Heart left ventricle (tissue), 16 donors: Measurements from ENCODE around the gene MXRA8. TPM values are rescaled to one million over a fixed set of nuclear protein-coding genes. Genes with fewer than 3 reads are reported as not detected.

Experiments used
- ATAC-seq, 4 donors: fragments of 200-7000 bp; cut with Tn5 transposase; one replicate each; pipeline ENCODE4 v1.9.1; 2020 to 2022; ENCODE audit warnings: moderate library complexity in 4 of 4, mild to moderate bottlenecking in 3 of 4, moderate number of reproducible peaks in 1 of 4
- DNase-seq, 5 donors: peaks; one replicate each; pipeline ENCODE4 v3.0.0-alpha.2; 2020
- H3K27ac ChIP-seq, 12 donors: fragments of 200-600 bp; sonication (generic) in 4 of 12; one replicate each; pipeline versions ENCODE4 v1.5.0 to v1.8.0; 2016 to 2022; ENCODE audit warnings: mild to moderate bottlenecking in 2 of 12
- H3K27me3 ChIP-seq, 9 donors: fragments of 200-600 bp; sonication (generic) in 2 of 9; one replicate each; pipeline versions ENCODE4 v1.5.1 to v1.8.0; 2016 to 2022; ENCODE audit warnings: mild to moderate bottlenecking in 3 of 9
- H3K36me3 ChIP-seq, 9 donors: fragments of 200-600 bp; sonication (generic) in 2 of 9; one replicate each; pipeline versions ENCODE4 v1.5.0 to v1.8.0; 2018 to 2022; ENCODE audit warnings: mild to moderate bottlenecking in 2 of 9
- H3K4me1 ChIP-seq, 12 donors: fragments of 200-600 bp; sonication (generic) in 4 of 12; one replicate each; pipeline versions ENCODE4 v1.5.0 to v1.8.0; 2016 to 2022; ENCODE audit warnings: mild to moderate bottlenecking in 3 of 12
- H3K4me3 ChIP-seq, 12 donors: fragments of 200-600 bp; sonication (generic) in 4 of 12; one replicate each; pipeline versions ENCODE4 v1.5.0 to v1.8.0; 2017 to 2022; ENCODE audit warnings: mild to moderate bottlenecking in 9 of 12, moderate library complexity in 4 of 12
- H3K9me3 ChIP-seq, 12 donors: fragments of 200-600 bp; sonication (generic) in 4 of 12; one replicate each; pipeline versions ENCODE4 v1.5.0 to v1.8.0; 2016 to 2022; ENCODE audit warnings: mild to moderate bottlenecking in 1 of 12
- CTCF ChIP-seq, 12 donors: fragments of 200-600 bp; sonication (generic) in 4 of 12; IDR thresholded peaks; one replicate each; pipeline versions ENCODE4 v1.5.0 to v1.8.0; 2018 to 2022; ENCODE audit warnings: antibody characterized with exemption in 12 of 12, mild to moderate bottlenecking in 5 of 12
- POLR2A ChIP-seq, 2 donors: fragments of 450-650 bp; IDR thresholded peaks; one replicate each; pipeline ENCODE4 v1.6.1; 2017; ENCODE audit warnings: antibody characterized with exemption in 2 of 2, mild to moderate bottlenecking in 2 of 2, moderate library complexity in 2 of 2
- WGBS, 4 donors: extraction: QIAGEN DNeasy Blood & Tissue Kit in 2 of 4; methylation state at CpG; one replicate each; pipeline versions ENCODE4 v1.1.5 to v1.1.7; 2013 to 2018; 5-methylcytosine and 5-hydroxymethylcytosine counted together
- intact Hi-C, 10 donors: fragments of 100-400 bp; cut with DNase I; formaldehyde crosslinking; loops; one replicate each; pipeline versions ENCODE4 v1.11.1 to v1.14.2; 2022
- polyA plus RNA-seq, 2 donors: library from polyadenylated mRNA; stranded (reverse); fragments of 200-250 nt; gene quantifications; one replicate each; pipeline ENCODE4 v1.2.3, GENCODE V29; 2013
- total RNA-seq, 9 donors: library from RNA; depleted of rRNA in 2 of 9; stranded (reverse); fragments of >200 nt in 2 of 9; fragmentation: NEBNext Ultra II Directional in 3 of 9; extraction: Animal tissue kit (Norgen Biotek cat#: 25700) in 3 of 9; gene quantifications; one replicate each; pipeline versions ENCODE4 v1.1.0 to v1.2.4, GENCODE V29; 2016 to 2023
- donor health status: ischemic (EF 13 %, LVEDD 7.1; RV severe dilation, severe dysfunction).
- donor health status: healthy with polysubstance abuse.
- donor health status: DM: no; HTN: yes; CAD: no.
- donor health status: DM: no; HTN: no; CAD: no.
- donor health status: ischemic (EF 25% LVEDD 6.9; RV normal size, moderate dysfunction).
- donor health status: ischemic (EF 25% LVEDD 5.7; RV mildly dilated, moderate dysfunction).
- donor health status: healthy.
- donor health status: DM: yes; HTN: yes; CAD: no.
- donor health status: ischemic (EF 35%, LVEDD 5.7; RV mildly dilated, moderate dysfunction).
- donor health status: nonischemic (EF 11% LVEDD 7.7; RV severe dilation, severe dysfunction).
- donor health status: DM: yes; HTN: yes; CAD: no.
- donor health status: PGD.
- donor health status: ischemic (EF 29% LVEDD 5.4; RV normal size, mild dysfunction).
- donor health status: nonischemic (EF 23%, LVEDD 6.1; RV moderate dilation, normal function).

MXRA8 gene
- total and polyA plus RNA-seq, 11 donors = 10.5 to 49.3 (median 19.5) TPM

GRCh38 chr1:1373815-1374588 is 15.6 kb upstream of the MXRA8 start:
- Histone ChIP-seq H3K4me1 (peaks cover 10 to 42% (median 33%) of the 10 kb centered on the region in 12 donors), H3K4me3 (peak overlapping the region; percentile 78 to 100 (median 94)), H3K27me3 (no peaks in the 10 kb centered on the region), H3K9me3 (no peaks in the 10 kb centered on the region), H3K27ac (peak overlapping the region in 10 of 12 donors; percentile 88 to 99 (median 97)), H3K36me3 (peaks cover 0 to 16% (median 9%) of the 10 kb centered on the region in 9 donors)
- 45 to 58% (median 48%) methylated on average over 40 to 52 of the region's 52 CpGs for WGBS, 4 donors
- intact Hi-C loops = loop anchor here in 5 of 10 donors (10.0 kb wide), 2 partner anchors 131 to 259 kb away; partner anchors contain the start of gene C1orf159 (in 1 of the 5)
- no peak for ATAC-seq
- peak in 3 of 5 donors; percentile 26 to 61 (median 40) for DNase-seq
- TF ChIP-seq POLR2A (IDR thresholded peaks at IDR 0.05) = no peak
- TF ChIP-seq CTCF (IDR thresholded peaks at IDR 0.05) = no peak

GRCh38 chr1:1373051-1373814 is 14.9 kb upstream of the MXRA8 start:
- 85 to 87% (median 86%) methylated on average over 24 to 26 of the region's 26 CpGs for WGBS, 4 donors
- no peaks in the 10 kb centered on the region for H3K27me3 ChIP-seq
- H3K9me3 ChIP-seq = no peaks in the 10 kb centered on the region
- H3K27ac ChIP-seq = no peak overlapping the region
- peaks cover 0 to 16% (median 9%) of the 10 kb centered on the region in 9 donors for H3K36me3 ChIP-seq
- TF ChIP-seq CTCF (IDR thresholded peaks at IDR 0.05) (no peak), POLR2A (IDR thresholded peaks at IDR 0.05) (no peak)
- intact Hi-C loops = loop anchor here in 5 of 10 donors (10.0 kb wide), 2 partner anchors 132 to 258 kb away; partner anchors contain the start of gene C1orf159 (in 1 of the 5)
- ATAC-seq (no peak), DNase-seq (peak in 2 of 5 donors; percentile 24 to 64)
- H3K4me1 ChIP-seq = peaks cover 10 to 42% (median 33%) of the 10 kb centered on the region in 12 donors
- H3K4me3 ChIP-seq = peak overlapping the region in 7 of 12 donors; percentile 78 to 100 (median 86)

- Histone ChIP-seq H3K27me3 (no peaks in the 10 kb centered on the region), H3K9me3 (no peaks in the 10 kb centered on the region), H3K4me3 (peak overlapping the region in 1 of 12 donors; percentile 19), H3K27ac (peak overlapping the region in 3 of 12 donors; percentile 6 to 47 (median 10)), H3K4me1 (peaks cover 10 to 42% (median 33%) of the 10 kb centered on the region in 12 donors), H3K36me3 (peaks cover 0 to 16% (median 9%) of the 10 kb centered on the region in 9 donors)
- ATAC-seq = peak in 3 of 4 donors; percentile 20 to 29 (median 29)
- peak in 4 of 5 donors; percentile 63 to 87 (median 70) for DNase-seq
- TF ChIP-seq POLR2A (IDR thresholded peaks at IDR 0.05) (no peak), CTCF (IDR thresholded peaks at IDR 0.05) (peak; percentile 89 to 97 (median 95))
- 33 to 64% (median 34%) methylated on average over 7 to 26 of the region's 26 CpGs for WGBS, 4 donors
- intact Hi-C loops = loop anchor here in 5 of 10 donors (10.0 kb wide), 2 partner anchors 133 to 257 kb away; partner anchors contain the start of gene C1orf159 (in 1 of the 5)
These were observed 13.7 kb upstream of the MXRA8 start for GRCh38 chr1:1371746-1372711.
